Activated CD4-positive, CD25-positive, alpha-beta regulatory T cell (primary cell): ENCODE measurements around the gene MECP2.
A peak's percentile ranks its signal among the peaks of the same experiment; 100 is the strongest.
"Not testable (repeated sequence)": the region's sequence is repeated elsewhere in the genome, so short reads cannot be mapped to it uniquely, and the experiment has no call there.

Experiments used
- DNase-seq, 4 experiments: peaks; one replicate each; lab custom pipeline; 2025; lab: John Stamatoyannopoulos, UW

The MECP2 gene

GRCh38 chrX:154016366-154017076 lies 81.0 kb downstream of the MECP2 start:
- DNase-seq: no peak

- DNase-seq: no peak
Observed at GRCh38 chrX:154015581-154016264, 81.8 kb downstream of the MECP2 start.

DNA sequence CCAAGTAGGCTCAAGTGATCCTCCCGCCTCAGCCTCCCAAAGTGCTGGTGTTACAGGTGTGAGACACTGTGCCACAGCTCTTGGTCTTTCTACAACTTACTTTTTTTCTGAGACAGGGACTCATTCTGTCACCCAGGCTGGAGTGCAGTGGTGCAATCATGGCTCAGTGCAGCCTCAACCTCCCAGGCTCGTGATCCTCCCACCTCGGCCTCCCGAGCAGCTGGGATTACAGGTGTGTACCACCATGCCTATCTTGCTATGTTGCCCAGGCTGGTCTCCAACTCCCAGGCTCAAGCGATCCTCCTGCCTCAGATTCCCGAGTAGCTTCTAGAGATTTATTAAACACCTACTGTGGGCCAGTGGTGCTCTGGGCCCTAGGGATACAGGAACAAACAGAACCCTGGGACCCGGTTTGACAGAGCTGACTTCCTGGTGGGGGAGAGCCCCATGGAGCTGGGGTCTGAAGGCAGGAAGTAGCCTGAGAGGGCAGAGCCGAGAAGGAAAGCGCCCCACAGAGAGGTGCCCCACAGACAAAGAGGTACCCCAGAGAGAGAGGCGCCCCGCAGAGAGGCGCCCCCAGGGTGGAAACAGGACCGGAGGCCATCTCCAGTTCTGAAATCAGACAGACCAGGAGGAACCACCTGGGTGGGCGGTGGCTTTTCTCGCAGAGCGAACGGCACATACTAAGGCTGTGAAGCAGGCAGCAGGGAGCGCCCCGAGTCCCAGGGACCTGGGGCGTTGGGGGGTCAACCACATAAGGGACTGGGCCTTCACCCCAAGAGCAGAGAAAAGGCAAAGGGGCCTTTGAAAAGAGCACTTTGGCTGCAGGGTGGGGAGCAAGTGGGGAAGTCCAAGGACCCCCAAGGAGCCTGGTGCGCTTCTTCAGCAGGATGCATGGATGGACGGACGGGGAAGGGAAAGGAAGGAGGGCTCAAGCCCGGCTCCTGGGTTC lies 82.8 kb downstream of the MECP2 start:
- no peak for DNase-seq

GRCh38 chrX:154013614-154014360 lies 83.7 kb downstream of the MECP2 start:
- peak in 1 of 4 experiments; percentile 7 for DNase-seq

DNA sequence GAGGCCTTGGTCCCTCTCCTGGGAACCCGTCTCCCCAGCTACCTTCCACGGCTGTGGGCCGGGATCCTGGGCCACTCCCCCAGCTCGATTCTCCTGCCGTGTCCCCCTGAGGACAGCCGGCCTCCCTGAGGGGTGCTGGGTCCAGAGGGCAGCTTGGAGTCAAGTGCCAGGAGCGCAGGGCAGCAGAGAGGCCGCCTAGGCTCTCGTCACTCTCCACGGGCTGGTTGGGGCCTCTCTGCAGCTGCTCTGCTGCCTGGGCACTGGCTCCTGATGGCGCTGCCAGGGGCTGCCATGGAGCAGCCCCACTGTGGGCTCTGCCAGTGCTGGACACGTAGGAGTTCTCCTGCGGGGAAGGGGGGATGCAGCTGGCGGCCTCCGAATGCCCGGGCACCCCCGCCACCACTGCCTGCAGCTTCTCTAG lies 84.5 kb downstream of the MECP2 start:
- DNase-seq: no peak

- DNase-seq: no peak
Observed at GRCh38 chrX:154012336-154012991, 85.1 kb downstream of the MECP2 start.

- no peak for DNase-seq
Observed at GRCh38 chrX:154011376-154012335, 85.9 kb downstream of the MECP2 start.

DNA sequence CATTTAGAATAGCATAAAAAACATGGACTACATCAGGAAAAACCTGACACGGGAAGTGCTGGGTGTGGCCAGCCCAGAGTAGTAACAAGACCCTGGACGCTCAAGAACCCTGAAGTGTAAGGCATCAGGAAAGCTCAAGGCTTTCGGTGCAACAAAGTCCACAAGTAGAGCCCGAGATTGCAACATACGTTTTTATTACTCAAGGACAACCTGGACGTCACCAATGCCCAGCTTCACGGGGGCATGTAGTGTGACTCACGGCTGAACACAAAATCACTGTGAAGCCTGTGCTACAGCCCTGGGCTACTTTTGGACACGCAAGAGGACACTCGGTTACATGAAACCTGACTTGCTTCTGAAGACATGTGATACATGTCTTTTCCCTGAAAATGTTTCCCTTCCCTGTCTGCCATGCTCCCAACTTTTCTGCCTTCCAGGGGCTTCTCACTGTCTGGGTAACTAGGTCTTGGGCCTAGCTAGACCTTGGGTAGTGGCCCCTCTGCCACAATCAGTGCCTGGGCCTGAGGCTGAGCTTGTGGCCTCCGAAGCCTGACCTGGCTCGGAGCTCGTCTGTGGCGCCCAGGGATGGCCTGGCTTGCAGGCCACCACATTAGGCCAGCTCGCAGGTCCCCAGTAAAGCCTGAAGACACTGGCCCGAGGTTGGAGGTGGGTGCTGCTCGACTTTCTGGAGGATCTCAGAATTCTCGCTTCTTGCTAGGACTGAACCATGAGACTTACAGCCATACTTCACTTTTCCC lies 87.0 kb downstream of the MECP2 start:
- no peak for DNase-seq

GRCh38 chrX:154008521-154008920 lies 89.0 kb downstream of the MECP2 start:
- DNase-seq: no peak

DNA sequence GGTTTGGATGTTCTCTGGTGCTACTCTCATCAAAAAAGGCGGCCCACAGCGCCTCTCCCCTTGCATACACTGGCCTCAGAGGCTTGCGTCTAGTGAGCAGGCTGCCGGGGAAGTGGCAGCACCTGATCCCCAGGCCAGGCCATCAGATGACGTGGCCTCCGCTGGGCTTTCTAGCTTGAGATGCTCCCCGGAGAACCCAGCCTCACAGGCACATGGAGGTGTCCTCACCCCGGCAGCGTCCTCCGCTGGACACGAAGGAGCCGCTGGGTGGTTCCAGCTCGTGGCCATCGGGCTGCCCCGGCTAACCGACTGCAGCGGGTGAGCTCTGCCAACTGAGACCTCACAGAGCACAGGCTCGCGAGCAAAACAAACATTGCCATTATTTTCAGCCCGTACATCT lies 90.6 kb downstream of the MECP2 start:
- no peak for DNase-seq

GRCh38 chrX:154004315-154004714 lies 93.2 kb downstream of the MECP2 start:
- no peak for DNase-seq

- no peak for DNase-seq
Observed at GRCh38 chrX:154002215-154002719, 95.2 kb downstream of the MECP2 start.

- no peak for DNase-seq
Observed at GRCh38 chrX:154000051-154000450, 97.5 kb downstream of the MECP2 start.

- no peak for DNase-seq
Observed at GRCh38 chrX:153999359-154000037, 98.0 kb downstream of the MECP2 start.

- DNase-seq: no peak
Observed at GRCh38 chrX:153995504-153995903, 102.0 kb downstream of the MECP2 start.

GRCh38 chrX:153994398-153994797 lies 103.1 kb downstream of the MECP2 start:
- not testable (repeated sequence) for DNase-seq

- DNase-seq: no peak
Observed at GRCh38 chrX:153993978-153994377, 103.5 kb downstream of the MECP2 start.

GRCh38 chrX:153993079-153993478 lies 104.4 kb downstream of the MECP2 start:
- no peak for DNase-seq
